ENCODE data around the gene YBX3. TPM values are rescaled to one million over a fixed set of nuclear protein-coding genes. Genes with fewer than 3 reads are reported as not detected.

The YBX3 gene
- total RNA-seq, 1 donor from 2014 or later: 245 TPM

DNA sequence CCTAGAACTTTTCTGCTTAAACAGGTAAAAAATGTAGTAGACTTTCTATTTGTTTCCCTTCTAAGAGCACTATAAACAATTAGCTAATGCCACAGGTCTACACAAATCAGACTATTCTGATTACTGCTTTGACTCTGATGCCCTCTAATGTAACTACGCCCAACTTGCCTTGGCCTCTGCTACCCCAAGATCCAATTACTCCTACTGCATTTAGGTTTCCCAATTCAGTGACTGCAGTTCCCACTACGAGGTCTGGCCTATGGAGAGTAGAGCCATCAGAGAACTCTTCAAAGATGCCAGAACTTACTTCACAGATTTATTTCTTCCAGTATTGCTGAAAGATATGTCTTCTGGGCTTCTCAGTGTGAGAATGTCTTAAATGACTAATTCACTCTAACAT, 34.0 kb downstream of the YBX3 start:
- TF ChIP-seq, protein P1, sequence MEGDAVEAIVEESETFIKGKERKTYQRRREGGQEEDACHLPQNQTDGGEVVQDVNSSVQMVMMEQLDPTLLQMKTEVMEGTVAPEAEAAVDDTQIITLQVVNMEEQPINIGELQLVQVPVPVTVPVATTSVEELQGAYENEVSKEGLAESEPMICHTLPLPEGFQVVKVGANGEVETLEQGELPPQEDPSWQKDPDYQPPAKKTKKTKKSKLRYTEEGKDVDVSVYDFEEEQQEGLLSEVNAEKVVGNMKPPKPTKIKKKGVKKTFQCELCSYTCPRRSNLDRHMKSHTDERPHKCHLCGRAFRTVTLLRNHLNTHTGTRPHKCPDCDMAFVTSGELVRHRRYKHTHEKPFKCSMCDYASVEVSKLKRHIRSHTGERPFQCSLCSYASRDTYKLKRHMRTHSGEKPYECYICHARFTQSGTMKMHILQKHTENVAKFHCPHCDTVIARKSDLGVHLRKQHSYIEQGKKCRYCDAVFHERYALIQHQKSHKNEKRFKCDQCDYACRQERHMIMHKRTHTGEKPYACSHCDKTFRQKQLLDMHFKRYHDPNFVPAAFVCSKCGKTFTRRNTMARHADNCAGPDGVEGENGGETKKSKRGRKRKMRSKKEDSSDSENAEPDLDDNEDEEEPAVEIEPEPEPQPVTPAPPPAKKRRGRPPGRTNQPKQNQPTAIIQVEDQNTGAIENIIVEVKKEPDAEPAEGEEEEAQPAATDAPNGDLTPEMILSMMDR (conservative IDR thresholded peaks at IDR 0.05; ENCODE audit: low read depth, low read length): no peak
- no peak overlapping the region for H3K4me3 ChIP-seq (ENCODE audit: low read depth, low read length)
- DNase-seq (ENCODE audit: low read depth): no peak

DNA sequence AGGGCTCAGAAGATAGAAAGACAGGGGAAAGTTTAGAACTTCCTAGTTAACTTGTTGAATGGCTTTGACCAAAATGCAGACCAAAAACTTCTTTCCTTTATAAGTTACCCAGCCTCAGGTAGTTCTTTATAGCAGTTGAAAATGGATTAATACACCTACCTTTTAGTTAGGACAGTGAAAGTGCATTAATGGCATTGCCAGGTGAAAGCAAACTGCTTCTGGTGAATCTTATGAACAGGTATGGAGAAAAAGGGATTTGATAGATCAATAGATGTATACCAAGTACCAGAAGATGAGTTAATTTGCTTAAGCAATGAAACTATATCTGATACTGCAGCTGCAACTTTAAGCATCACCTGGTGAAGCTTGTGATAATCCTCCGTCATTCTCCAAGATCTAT, 35.1 kb downstream of the YBX3 start:
- no peak for DNase-seq (ENCODE audit: low read depth)
- TF ChIP-seq, protein P1 (conservative IDR thresholded peaks at IDR 0.05; ENCODE audit: low read depth, low read length): no peak

DNA sequence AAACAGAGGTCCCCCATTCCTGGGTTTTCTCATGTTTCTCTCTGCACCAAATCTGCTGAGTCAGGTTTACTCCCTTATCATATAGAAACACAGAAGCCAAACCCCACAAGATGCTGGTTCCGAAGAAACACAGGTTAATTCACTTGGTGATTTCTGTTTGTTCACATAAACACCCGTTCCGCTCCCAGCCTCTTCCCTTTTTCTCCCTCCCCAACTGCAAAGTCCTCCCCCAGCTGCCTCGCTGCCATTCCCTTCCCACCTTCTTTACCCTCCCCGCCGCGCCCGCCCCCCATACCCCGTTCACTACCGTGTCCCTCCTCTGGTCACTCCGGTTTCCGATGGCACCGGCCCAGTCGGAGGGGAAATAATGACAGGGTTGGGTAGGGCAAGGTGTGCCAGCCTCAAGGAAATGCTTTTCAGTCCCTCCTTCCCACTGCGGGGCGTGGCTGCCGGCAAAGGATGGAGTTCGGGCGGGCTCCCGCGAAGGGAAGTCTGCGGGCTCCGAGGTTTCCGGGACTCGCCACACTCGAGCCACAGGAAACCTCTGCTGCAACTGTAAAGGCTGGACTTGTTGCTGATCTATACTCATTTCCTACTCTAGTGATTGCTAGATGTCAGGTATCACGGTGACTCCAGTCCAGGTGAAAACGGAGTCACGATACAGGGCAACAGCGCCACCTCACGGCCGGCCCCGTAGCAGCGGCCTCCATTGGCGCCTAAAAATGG, 49.3 kb downstream of the YBX3 start, which contains the start of gene STYK1:
Gene STYK1 (minus strand): TSS at position 394 of the 726 bp plus-strand sequence. CDS start 39,434 bp downstream, outside the sequence.
- peak within 1 kb of the TSS; percentile 62 for H3K4me3 ChIP-seq (ENCODE audit: low read depth, low read length)
- no peak for DNase-seq (ENCODE audit: low read depth)
- TF ChIP-seq, protein P1 (conservative IDR thresholded peaks at IDR 0.05; ENCODE audit: low read depth, low read length): peak; percentile 94

More for the DNA sequence above, 35.1 kb downstream of the YBX3 start:
- no peak overlapping the region for H3K4me3 ChIP-seq (ENCODE audit: low read depth, low read length)

DNA sequence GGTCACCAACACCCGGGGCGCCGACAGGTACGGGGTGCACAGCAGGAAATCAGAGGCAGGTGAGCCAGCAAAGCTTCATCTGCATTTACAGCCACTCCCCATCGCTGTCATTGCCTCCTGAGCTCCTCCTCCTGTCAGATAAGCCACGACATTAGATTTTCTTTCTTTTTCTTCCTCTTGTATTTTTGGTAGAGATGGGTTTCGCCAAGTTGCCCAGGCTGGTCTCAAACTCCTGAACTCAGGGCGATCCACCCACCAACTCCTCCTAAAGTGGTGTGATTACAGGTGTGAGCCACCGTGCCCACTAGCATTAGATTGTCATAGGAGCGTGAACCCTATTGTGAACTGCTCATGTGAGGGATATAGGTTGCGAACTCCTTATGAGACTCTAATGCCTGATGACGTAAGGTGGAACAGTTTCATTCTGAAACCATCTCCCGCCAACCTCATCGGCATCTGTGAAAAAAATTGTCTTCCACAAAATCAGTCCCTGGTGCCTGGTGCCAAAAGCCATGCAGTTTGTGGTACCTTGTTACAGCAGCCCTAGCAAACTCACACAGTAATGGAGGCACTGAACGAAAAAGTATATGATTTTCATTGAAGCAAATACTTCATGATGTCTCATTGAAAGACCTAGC, 50.8 kb downstream of the YBX3 start:
- H3K4me3 ChIP-seq (ENCODE audit: low read depth, low read length): no peak overlapping the region
- DNase-seq (ENCODE audit: low read depth): no peak
- TF ChIP-seq, protein P1 (conservative IDR thresholded peaks at IDR 0.05; ENCODE audit: low read depth, low read length): no peak

DNA sequence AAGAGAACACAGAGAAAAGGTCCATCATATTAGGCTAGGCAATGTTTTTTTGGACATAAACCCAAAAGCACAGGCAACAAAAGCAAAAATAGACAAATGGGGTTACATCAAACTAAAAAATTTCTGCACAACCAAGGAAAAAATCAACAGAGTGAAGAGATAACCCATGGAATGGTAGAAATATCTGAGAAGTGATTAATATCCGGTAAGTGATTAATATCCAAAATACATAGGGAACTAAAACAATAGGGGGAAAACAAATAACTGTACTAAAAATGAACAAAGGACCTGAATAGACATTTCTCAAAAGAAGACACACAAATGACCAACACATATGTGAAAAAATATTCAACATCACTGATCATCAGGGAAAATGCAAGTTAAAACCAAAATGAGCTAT, 53.6 kb downstream of the YBX3 start:
- no peak overlapping the region for H3K4me3 ChIP-seq (ENCODE audit: low read depth, low read length)
- DNase-seq (ENCODE audit: low read depth): no peak
- TF ChIP-seq, protein P1 (conservative IDR thresholded peaks at IDR 0.05; ENCODE audit: low read depth, low read length): no peak

DNA sequence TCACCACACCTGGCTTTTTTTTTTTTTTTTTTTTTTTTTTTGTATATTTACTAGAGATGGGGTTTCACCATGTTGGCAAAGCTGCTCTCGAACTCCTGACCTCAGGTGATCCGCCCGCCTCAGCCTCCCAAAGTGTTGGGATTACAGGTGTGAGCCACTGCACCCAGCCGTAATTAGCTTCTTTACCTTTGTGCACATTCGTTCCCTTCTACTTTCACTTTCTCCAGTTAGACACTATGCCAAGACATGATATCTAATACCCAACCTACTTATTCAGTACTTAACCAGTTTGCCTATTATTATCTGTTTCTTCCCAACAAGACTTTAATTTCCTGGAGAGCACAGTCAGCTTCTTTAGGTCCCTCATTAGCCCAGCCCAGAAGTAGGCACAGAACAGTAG, 54.6 kb downstream of the YBX3 start:
- TF ChIP-seq, protein P1 (conservative IDR thresholded peaks at IDR 0.05; ENCODE audit: low read depth, low read length): no peak
- DNase-seq (ENCODE audit: low read depth): no peak
- H3K4me3 ChIP-seq (ENCODE audit: low read depth, low read length): no peak overlapping the region

Data from epithelial cell of proximal tubule (primary cell).